RWPE2 (cell line): Measurements from ENCODE around the gene TET1.

Source experiments
- ATAC-seq: fragments of 200-7000 bp; cut with Tn5 transposase; 3 replicates; pipeline ENCODE4 v1.9.1; 2021; ENCODE audit warnings: low read depth
- DNase-seq: peaks from one replicate; pipeline ENCODE4 v3.0.0-alpha.2; 2020; ENCODE audit warnings: low spot score
- H3K27ac ChIP-seq: fragments of 450-650 bp; 2 replicates; pipeline ENCODE4 v1.5.1; 2017; ENCODE audit warnings: mild to moderate bottlenecking; ENCODE audit not compliant: poor library complexity, severe bottlenecking
- H3K27me3 ChIP-seq: fragments of 250-450 bp; sonication (Bioruptor Pico); 2 replicates; pipeline ENCODE4 v1.5.1; 2021; ENCODE audit warnings: mild to moderate bottlenecking, moderate library complexity; ENCODE audit not compliant: insufficient read depth, poor library complexity, severe bottlenecking
- H3K36me3 ChIP-seq: fragments of 250-450 bp; sonication (Bioruptor Pico); 2 replicates; pipeline ENCODE4 v1.5.1; 2020; ENCODE audit warnings: low read depth, mild to moderate bottlenecking, moderate library complexity
- H3K4me1 ChIP-seq: fragments of 250-450 bp; sonication (Bioruptor Pico); 2 replicates; pipeline ENCODE4 v1.5.1; 2021; ENCODE audit warnings: mild to moderate bottlenecking, moderate library complexity; ENCODE audit not compliant: insufficient read depth, poor library complexity, severe bottlenecking
- H3K4me3 ChIP-seq: fragments of 250-450 bp; sonication (Bioruptor Pico); 2 replicates; pipeline ENCODE4 v1.5.1; 2021; ENCODE audit warnings: mild to moderate bottlenecking, moderate library complexity; ENCODE audit not compliant: severe bottlenecking
- H3K9me3 ChIP-seq: fragments of 250-450 bp; sonication (Bioruptor Pico); 2 replicates; pipeline ENCODE4 v1.5.1; 2021; ENCODE audit warnings: mild to moderate bottlenecking, moderate library complexity; ENCODE audit not compliant: severe bottlenecking
- CTCF ChIP-seq: fragments of 450-650 bp; IDR thresholded peaks from one replicate; pipeline ENCODE4 v1.5.1; 2017; ENCODE audit warnings: mild to moderate bottlenecking, moderate library complexity; ENCODE audit not compliant: poor library complexity, severe bottlenecking

TET1 gene

GRCh38 chr10:68526634-68527307 lies 33.4 kb upstream of the TET1 start:
- Histone ChIP-seq H3K27me3 (no peaks in the 10 kb centered on the region), H3K27ac (peak overlapping the region; percentile 37), H3K4me3 (peak overlapping the region; percentile 80), H3K36me3 (no peaks in the 10 kb centered on the region), H3K9me3 (no peaks in the 10 kb centered on the region), H3K4me1 (no peaks in the 10 kb centered on the region)
- peak; percentile 74 for ATAC-seq
- no peak for TF ChIP-seq CTCF
- DNase-seq: no peak

GRCh38 chr10:68536973-68537372 lies 23.2 kb upstream of the TET1 start:
- Histone ChIP-seq H3K4me1 (no peaks in the 10 kb centered on the region), H3K27ac (no peak overlapping the region), H3K9me3 (no peaks in the 10 kb centered on the region), H3K4me3 (no peak overlapping the region), H3K36me3 (no peaks in the 10 kb centered on the region), H3K27me3 (no peaks in the 10 kb centered on the region)
- DNase-seq: no peak
- no peak for ATAC-seq
- no peak for TF ChIP-seq CTCF

GRCh38 chr10:68537796-68538195 lies 22.3 kb upstream of the TET1 start:
- H3K36me3 ChIP-seq: no peaks in the 10 kb centered on the region
- no peak overlapping the region for H3K4me3 ChIP-seq
- TF ChIP-seq CTCF: no peak
- no peaks in the 10 kb centered on the region for H3K27me3 ChIP-seq
- no peak overlapping the region for H3K27ac ChIP-seq
- H3K9me3 ChIP-seq: no peaks in the 10 kb centered on the region
- ATAC-seq: no peak
- peaks cover 5% of the 10 kb centered on the region for H3K4me1 ChIP-seq
- DNase-seq: no peak

- peak overlapping the region; percentile 16 for H3K27ac ChIP-seq
- H3K4me1 ChIP-seq: peaks cover 11% of the 10 kb centered on the region
- TF ChIP-seq CTCF: no peak
- ATAC-seq: peak; percentile 93
- H3K36me3 ChIP-seq: no peaks in the 10 kb centered on the region
- DNase-seq: no peak
- H3K4me3 ChIP-seq: no peak overlapping the region
- H3K9me3 ChIP-seq: no peaks in the 10 kb centered on the region
- H3K27me3 ChIP-seq: no peaks in the 10 kb centered on the region
Observed at GRCh38 chr10:68543004-68543918, 16.9 kb upstream of the TET1 start.
